ENCODE measurements around the gene NDRG2. TPM values are rescaled to one million over a fixed set of nuclear protein-coding genes. Genes with fewer than 3 reads are reported as not detected.

NDRG2 gene
- total and polyA plus RNA-seq, 11 donors = 187 to 661 (median 314) TPM

DNA sequence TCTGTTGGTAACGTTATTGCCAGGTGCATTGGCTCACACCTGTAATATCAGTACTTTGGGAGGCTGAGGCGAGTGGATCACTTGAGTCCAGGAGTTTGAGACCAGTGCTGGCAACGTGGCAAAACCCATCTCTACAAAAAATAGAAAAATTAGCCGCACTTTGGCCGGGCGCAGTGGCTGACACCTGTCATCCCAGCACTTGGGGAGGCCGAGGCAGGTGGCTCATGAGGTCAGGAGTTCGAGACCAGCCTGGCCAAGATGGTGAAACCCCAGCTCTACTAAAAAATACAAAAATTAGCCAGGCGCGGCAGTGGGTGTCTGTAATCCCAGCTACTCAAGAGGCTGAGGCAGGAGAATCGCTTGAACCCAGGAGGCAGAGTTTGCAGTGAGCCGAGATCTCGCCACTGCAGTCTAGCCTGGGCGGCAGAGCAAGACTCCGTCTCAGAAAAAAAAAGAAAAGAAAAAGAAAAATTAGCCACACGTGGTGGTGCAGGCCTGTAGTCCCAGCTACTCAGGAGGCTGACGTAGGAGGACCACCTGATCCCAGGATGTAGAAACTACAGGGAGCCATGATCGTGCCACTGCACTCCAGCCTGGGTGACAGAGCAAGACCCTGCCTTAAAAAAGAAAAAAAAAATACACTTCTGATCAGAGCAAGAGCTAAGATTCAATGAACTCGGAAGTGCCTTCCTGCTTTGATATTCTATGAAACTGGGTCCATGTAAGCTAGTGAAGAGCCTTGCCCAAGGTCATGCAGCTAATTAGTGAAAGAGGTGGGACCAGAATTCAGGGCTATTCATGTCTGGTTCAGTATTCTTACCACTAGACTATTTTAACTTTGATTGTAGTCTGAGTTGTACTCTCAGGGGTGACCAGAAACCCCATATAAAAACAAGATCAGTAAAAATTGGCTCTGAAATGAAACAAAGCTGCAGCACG is 28.6 kb upstream of the NDRG2 start:
- Histone ChIP-seq H3K9me3 (no peaks in the 10 kb centered on the region), H3K36me3 (no peaks in the 10 kb centered on the region), H3K27ac (no peak overlapping the region), H3K4me1 (peaks cover 0 to 7% (median 0%) of the 10 kb centered on the region in 12 donors), H3K27me3 (no peaks in the 10 kb centered on the region), H3K4me3 (no peak overlapping the region)
- ATAC-seq (no peak), DNase-seq (no peak)
- WGBS, 4 donors = 91 to 96% (median 95%) methylated on average over 20 of the region's 20 CpGs
- TF ChIP-seq, protein P1, sequence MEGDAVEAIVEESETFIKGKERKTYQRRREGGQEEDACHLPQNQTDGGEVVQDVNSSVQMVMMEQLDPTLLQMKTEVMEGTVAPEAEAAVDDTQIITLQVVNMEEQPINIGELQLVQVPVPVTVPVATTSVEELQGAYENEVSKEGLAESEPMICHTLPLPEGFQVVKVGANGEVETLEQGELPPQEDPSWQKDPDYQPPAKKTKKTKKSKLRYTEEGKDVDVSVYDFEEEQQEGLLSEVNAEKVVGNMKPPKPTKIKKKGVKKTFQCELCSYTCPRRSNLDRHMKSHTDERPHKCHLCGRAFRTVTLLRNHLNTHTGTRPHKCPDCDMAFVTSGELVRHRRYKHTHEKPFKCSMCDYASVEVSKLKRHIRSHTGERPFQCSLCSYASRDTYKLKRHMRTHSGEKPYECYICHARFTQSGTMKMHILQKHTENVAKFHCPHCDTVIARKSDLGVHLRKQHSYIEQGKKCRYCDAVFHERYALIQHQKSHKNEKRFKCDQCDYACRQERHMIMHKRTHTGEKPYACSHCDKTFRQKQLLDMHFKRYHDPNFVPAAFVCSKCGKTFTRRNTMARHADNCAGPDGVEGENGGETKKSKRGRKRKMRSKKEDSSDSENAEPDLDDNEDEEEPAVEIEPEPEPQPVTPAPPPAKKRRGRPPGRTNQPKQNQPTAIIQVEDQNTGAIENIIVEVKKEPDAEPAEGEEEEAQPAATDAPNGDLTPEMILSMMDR (IDR thresholded peaks at IDR 0.05) = no peak
- TF ChIP-seq POLR2A (IDR thresholded peaks at IDR 0.05) = no peak
- intact Hi-C loops (cut with DNase I) = no loop called here

DNA sequence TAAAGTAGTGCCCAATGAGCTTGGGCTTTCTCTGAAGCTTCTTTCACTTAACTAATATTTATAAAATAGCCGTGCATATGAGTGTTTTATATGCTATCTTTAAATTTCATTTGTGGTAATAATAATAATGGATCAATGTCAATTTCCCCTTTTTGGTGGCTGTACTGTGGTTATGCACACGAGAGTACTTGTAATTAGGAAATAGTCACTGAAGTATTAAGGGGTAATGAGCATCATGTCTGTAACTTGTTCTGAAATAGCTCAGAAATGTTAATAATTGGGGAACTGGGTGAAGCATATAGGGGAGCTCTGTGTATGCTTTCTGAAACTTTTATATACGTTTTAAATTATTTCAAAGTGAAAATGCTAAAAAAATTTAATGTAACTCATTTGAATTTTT is 25.7 kb upstream of the NDRG2 start:
- DNase-seq (no peak), ATAC-seq (no peak)
- H3K4me3 ChIP-seq = no peak overlapping the region
- intact Hi-C loops (cut with DNase I) = no loop called here
- TF ChIP-seq POLR2A (IDR thresholded peaks at IDR 0.05) = no peak
- TF ChIP-seq, protein P1 (IDR thresholded peaks at IDR 0.05) = no peak
- no peaks in the 10 kb centered on the region for H3K9me3 ChIP-seq
- no peaks in the 10 kb centered on the region for H3K36me3 ChIP-seq
- H3K27me3 ChIP-seq = no peaks in the 10 kb centered on the region
- H3K27ac ChIP-seq = no peak overlapping the region
- H3K4me1 ChIP-seq = peaks cover 0 to 14% (median 0%) of the 10 kb centered on the region in 12 donors
- WGBS, 4 donors = 85 to 88% (median 87%) methylated on average over 3 of the region's 3 CpGs

DNA sequence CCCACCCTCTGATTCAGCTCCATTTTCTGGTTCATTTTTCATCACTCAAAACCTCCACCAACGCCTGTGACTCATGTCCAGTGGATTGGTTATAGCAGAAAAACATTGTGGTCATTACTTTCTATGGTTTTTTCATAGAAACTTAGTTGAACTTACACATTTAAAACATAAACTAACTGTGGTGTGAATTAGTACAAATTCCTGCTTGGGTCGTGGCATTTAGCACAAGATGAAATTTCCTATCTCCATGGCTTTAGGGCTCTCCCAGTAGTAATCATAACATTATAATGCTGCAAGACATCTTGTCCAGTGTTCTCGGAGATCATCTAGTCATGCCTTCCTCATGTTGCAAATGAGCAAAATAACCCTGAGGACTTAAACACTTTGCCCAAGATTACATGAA is 24.4 kb upstream of the NDRG2 start:
- no peak for ATAC-seq
- DNase-seq = no peak
- TF ChIP-seq POLR2A (IDR thresholded peaks at IDR 0.05) = no peak
- TF ChIP-seq, protein P1 (IDR thresholded peaks at IDR 0.05) = no peak
- intact Hi-C loops (cut with DNase I) = loop anchor here in 5 of 10 donors (5.0 to 10.0 kb wide), 3 partner anchors 182 to 354 kb away; no protein-coding TSS in a partner anchor
- no peak overlapping the region for H3K27ac ChIP-seq
- 83 to 92% (median 87%) methylated on average over 3 of the region's 3 CpGs for WGBS, 4 donors
- no peaks in the 10 kb centered on the region for H3K27me3 ChIP-seq
- no peaks in the 10 kb centered on the region for H3K9me3 ChIP-seq
- H3K36me3 ChIP-seq = no peaks in the 10 kb centered on the region
- H3K4me3 ChIP-seq = no peak overlapping the region
- H3K4me1 ChIP-seq = peaks cover 0 to 22% (median 3%) of the 10 kb centered on the region in 12 donors

DNA sequence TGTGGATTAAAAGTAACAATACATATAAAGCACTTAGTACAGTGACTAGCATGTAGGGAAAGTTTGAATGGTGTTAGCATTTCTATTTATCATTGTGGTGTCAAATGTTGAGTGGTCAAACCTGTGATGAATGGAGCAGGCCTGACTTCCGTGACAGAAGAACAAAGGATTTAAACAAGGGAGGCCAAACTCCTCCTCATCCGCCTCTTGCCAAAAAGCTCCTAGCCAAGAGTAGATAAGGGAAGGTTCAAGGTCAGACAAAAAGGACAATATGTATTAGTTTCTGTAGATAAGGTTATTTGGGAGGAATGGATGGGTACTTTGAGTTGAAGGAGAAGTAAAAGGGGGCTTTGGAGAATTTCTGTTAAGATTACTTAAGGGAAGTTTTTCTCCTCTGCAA is 23.8 kb upstream of the NDRG2 start:
- ATAC-seq = peak in 3 of 4 donors; percentile 20 to 42 (median 32)
- Histone ChIP-seq H3K36me3 (no peaks in the 10 kb centered on the region), H3K9me3 (no peaks in the 10 kb centered on the region), H3K27ac (peak overlapping the region in 1 of 12 donors; percentile 8), H3K4me1 (peaks cover 4 to 28% (median 9%) of the 10 kb centered on the region in 12 donors), H3K27me3 (no peaks in the 10 kb centered on the region), H3K4me3 (no peak overlapping the region)
- intact Hi-C loops (cut with DNase I) = loop anchor here in 5 of 10 donors (5.0 to 10.0 kb wide), 3 partner anchors 181 to 354 kb away; no protein-coding TSS in a partner anchor
- WGBS, 4 donors = 27 to 52% (median 39%) methylated on average over 2 of the region's 2 CpGs
- TF ChIP-seq, protein P1 (IDR thresholded peaks at IDR 0.05) = no peak
- TF ChIP-seq POLR2A (IDR thresholded peaks at IDR 0.05) = no peak
- no peak for DNase-seq
